GM18868 (cell line): ENCODE results near the gene TBP.

ENCODE experiments used
- ATAC-seq: cut with Tn5 transposase; IDR thresholded peaks from one replicate; pipeline ENCODE4 v1.9.1; 2021; ENCODE audit warnings: mild to moderate bottlenecking, moderate library complexity; ENCODE audit not compliant: unreplicated experiment

The TBP gene

DNA sequence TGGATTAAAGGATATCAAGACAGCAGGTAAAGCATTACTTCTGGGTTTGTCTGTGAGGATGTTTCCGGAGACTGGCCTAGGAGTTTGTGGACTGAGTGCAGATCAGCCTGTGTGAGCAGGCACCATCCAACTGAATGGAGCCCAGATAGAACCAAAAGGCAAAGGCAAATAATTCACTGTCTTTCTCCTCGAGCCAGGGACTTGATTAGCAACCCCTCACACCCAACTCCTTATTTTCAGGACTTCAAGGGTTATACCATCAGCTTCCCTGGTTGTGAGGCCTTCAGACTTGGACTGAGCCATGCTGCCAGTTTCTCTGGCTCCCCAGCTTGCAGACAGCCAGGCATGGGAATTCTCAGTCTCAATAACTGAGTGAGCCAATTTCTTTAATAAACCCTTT lies 20.4 kb upstream of the TBP start:
- no peak for ATAC-seq

DNA sequence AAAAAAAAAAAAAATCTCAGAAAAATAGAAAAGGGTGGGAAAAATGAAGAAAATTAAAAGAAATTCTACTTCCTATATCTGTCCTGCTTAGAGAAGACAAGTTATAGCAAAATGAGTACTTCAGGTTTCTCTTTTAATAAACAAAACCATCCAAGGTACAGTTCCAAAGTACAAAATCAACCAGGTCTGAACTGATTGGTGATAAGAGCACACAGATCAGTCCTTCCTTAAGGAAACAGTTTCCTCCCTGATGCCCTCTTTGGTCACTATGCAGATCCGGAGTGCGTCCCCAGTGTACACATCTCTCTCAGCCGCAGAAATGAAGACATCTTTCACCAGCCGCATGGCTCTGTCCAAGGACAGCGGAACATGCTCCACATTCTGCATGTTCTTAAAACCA lies 19.2 kb upstream of the TBP start:
- no peak for ATAC-seq

DNA sequence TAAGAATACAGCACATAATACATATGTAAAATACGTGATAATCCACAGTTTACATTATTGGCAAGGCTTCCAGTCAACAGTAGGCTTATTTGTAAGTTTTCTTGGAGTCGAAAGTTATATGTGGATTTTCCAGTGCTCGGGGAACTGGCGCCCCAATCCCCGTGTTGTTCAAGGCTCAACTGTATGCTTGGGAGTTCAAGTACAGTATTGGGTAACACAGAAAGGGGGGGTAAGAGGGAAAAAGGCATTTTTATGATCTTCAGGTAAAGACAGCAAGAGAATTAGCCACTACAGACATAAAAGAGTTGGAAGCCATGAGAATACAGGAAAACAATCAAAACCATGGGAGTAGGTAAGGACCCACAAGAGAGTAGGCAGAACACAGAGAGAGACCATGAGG lies 17.5 kb upstream of the TBP start:
- no peak for ATAC-seq

DNA sequence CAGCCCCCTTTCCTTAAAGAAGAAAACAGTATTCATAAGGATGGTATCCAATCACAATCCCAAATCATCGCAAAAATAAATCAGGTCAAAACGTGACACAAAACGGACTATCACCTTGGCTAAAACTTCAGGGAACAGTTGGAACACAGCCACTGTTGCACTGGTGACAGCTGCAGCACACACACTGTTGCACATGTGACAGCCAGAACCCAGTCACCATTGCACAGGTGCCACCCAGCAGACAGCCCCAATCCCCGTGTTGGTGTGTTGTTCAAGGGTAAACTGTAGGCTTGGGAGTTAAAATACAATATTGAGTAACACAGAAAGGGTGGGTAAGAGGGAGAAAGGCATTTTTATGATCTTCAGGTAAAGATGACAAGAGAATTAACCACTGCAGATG lies 16.8 kb upstream of the TBP start:
- no peak for ATAC-seq

GRCh38 chr6:170542031-170542719 lies 12.0 kb upstream of the TBP start:
- ATAC-seq = no peak

DNA sequence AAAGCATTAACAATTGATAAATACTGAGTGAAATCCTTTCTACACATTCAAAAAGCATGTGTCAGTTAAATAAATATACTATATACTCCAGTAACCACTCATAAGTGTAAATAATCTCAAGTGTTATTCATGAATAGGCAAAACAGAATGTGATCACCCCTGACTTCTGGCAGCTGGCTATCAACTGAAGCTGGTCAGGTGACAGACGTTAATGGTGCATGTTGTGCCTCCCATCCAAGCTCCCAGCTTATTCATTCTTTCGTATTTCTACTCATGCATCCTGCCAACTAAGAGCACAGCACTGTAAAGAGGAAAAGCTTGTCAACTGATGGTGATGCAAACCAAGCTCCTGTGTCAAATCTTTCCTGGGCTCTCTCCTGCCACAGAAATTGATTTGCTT lies 8.8 kb upstream of the TBP start:
- ATAC-seq = no peak

DNA sequence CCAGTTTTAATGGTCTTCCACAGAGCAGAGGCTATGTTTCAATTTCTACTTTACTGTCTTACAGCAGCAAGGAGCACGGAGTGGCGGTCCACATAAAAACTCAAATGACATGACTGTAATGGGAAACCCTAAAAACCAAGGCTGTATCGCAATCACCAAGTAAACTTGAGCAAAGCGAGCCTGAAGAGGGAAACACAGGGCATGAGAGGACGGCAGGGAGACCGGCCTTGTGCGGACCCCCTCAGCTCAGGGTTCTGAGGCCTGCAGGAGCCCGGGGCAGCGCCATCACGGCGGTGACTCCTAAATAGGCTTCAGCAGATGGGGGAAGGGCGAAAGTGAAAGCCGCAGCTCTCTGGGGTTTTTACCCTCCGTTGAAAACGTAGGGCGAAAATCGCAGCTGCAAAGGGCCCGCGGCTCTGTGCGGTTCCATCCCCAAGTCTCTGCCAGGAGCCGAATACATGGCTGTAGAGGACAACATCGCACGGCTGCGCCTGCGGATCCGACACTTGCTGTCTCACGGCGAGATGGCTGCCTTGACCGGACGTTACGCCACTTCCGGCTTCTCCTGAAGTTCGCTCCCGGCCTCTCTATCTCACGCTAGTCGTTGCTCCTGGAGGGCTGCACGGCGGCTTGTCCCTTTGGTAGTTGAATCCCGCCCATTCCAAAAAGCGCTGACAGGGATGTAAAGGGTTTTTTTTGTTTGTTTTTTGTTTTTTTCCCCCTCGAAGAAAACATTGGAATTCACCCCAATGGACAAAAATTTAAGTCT lies 1.2 kb upstream of the TBP start, which contains the start of gene PSMB1:
Gene PSMB1, minus strand, starts transcription at position 543 of the 769 bp plus-strand sequence. Its CDS starts 65 bp downstream, at position 478.
- ATAC-seq = peak; percentile 59

GRCh38 chr6:170553534-170554012 lies 596 bp upstream of the TBP start:
- peak; percentile 38 for ATAC-seq

DNA sequence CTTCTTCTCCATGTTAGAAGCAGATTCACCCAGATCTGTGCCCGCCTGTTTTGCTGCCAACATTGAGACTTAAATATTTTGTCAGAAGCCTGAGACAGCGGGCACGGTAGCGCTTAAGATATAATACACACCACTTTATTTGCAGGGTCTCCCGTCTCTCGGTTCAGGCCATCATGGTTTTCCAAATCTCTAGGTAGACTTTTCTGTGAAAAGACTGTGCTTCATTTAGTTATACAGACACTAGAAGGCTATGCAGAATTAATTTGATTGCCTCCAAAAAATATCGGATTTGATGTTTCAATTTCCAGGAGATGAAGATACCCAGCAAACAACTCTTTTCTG lies 598 bp downstream of the TBP start:
- no peak for ATAC-seq

- no peak for ATAC-seq
Measured at GRCh38 chr6:170555305-170555704, 1.1 kb downstream of the TBP start.

GRCh38 chr6:170561555-170561954 lies 7.4 kb downstream of the TBP start:
- ATAC-seq = no peak

- no peak for ATAC-seq
Measured at GRCh38 chr6:170564936-170565530, 10.9 kb downstream of the TBP start.

GRCh38 chr6:170572704-170573466 lies 18.7 kb downstream of the TBP start:
- no peak for ATAC-seq

DNA sequence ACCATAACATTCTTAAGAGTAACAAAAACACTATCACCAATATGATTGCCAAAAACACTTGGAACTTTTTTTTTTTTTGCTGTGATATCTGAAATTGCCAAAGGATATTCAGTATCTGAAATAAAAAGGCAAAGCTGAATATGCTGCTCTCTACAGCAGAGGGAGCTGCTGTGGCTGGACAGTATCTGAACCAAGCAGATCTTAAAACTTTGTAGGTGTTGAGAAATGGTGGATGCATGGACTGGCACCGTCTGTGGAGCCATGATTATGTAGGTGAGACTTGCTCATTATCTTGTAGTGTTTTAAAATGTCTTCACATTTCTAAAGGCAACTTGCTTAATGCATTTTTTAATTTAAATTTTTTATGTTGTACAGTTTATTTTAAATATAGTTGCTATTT lies 21.1 kb downstream of the TBP start:
- ATAC-seq = no peak

DNA sequence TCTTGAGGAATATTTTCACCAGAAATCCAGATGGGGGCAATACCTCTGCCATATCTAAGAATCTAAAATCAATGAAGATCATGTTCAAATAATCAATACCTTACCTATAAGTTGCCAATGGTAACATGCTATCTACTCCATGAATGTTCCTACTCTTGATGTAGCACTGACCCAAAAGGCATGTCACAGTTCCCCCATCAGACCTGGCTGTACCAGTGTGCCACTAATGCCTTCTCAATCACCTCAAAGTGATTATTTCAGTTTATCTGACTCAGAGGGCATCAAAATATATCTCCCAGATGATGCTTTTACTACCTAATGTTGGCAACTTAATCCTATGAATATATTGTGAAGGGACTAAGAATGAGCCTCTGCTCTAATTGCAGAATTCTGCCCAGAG lies 24.7 kb downstream of the TBP start:
- no peak for ATAC-seq

DNA sequence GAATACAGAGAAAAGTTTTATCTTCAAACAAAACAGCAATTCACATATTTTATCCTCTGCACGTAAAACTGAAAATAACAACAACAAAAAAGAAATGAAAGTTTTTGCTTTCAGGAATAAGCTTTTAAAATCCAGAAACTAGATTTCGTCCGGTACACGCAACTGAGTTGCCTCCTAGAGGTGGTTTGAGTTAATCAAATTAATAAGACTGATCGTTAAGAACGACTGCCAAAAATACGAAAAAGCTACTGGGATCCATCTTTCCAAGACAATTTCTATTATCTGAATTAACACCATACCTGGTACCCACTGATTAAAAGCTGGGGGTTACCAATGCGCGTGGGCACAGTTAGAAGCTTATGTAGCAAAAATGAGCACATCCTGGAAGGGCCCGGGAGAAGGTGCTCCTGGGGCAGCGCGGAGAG lies 29.6 kb downstream of the TBP start:
- no peak for ATAC-seq

DNA sequence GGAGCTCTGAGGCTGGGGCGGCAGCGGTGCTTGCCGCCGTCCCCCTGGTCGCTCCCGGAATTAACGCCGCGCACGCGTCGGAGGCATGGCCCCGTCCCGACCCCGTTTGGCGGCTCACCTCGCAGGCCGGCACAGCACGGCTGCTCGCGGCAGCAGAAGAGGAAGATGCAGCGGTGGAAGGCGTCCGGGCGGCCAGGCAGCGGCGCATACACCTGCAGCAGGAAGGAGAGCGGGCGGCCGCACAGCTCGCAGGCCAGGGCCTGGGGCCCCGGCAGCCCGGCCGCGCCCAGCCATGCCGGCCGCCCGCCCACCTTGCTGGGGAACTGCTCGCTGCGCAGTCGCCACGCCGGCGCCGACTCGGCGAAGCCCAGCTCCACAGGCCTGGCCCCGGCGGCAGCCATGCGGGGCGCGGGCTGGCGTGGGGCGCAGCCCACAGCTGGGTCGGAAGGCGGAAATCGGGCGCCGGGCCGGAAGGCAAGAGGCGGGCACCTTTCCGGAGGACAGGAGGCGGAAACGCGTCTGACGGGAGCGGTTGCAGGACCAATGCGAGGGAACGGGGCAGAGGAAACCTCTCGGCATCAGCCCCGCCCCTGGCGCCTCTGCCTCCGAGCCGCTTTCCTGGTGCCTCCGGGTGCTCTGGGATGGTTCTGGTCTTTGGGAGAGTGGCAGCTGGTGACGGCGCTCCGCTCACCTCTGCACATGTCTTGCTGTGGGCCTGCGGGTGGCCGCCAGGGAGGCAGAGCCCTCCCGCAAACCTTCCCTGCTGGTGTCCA lies 30.2 kb downstream of the TBP start, which contains the start of gene PDCD2:
Gene PDCD2, minus strand, starts transcription at position 457 of the 773 bp plus-strand sequence. Its CDS starts 56 bp downstream, at position 401.
- ATAC-seq = peak; percentile 97

GRCh38 chr6:170584954-170585498 lies 30.9 kb downstream of the TBP start:
- peak; percentile 30 for ATAC-seq

GRCh38 chr6:170590725-170591124 lies 36.6 kb downstream of the TBP start:
- no peak for ATAC-seq

- no peak for ATAC-seq
Measured at GRCh38 chr6:170596426-170596825, 42.3 kb downstream of the TBP start.
